DMS53 treated with DMSO at 0.1 percent for 48 hours (cell line): Measurements from ENCODE around the gene XK.
"Not testable (repeated sequence)": the region's sequence is repeated elsewhere in the genome, so short reads cannot be mapped to it uniquely, and the experiment has no call there.

Experiments
- DNase-seq: peaks from one replicate; lab custom pipeline; 2025; ENCODE audit not compliant: unreplicated experiment; lab: John Stamatoyannopoulos, UW

Gene XK

GRCh38 chrX:37685381-37686359 is at the start of gene XK:
Gene XK (plus strand): TSS chrX:37685791. CDS start chrX:37685962, 171 bp downstream.
- DNase-seq, result peak; percentile 26

GRCh38 chrX:37638047-37638446 is 47.5 kb upstream of the XK start:
- no peak for DNase-seq

GRCh38 chrX:37640142-37640541 is 45.4 kb upstream of the XK start:
- DNase-seq, result no peak

GRCh38 chrX:37641859-37642258 is 43.7 kb upstream of the XK start:
- DNase-seq, result no peak

GRCh38 chrX:37644381-37645305 is 40.9 kb upstream of the XK start:
- no peak for DNase-seq

- DNase-seq, result no peak
Observed at GRCh38 chrX:37646254-37646653, 39.3 kb upstream of the XK start.

- not testable (repeated sequence) for DNase-seq
Observed at GRCh38 chrX:37650879-37651278, 34.7 kb upstream of the XK start.

- no peak for DNase-seq
Observed at GRCh38 chrX:37651921-37652452, 33.6 kb upstream of the XK start.

GRCh38 chrX:37652589-37653231 is 32.9 kb upstream of the XK start:
- no peak for DNase-seq

GRCh38 chrX:37653397-37654085 is 32.0 kb upstream of the XK start:
- DNase-seq, result no peak

- no peak for DNase-seq
Observed at GRCh38 chrX:37658343-37659030, 27.1 kb upstream of the XK start.

- no peak for DNase-seq
Observed at GRCh38 chrX:37659047-37659446, 26.5 kb upstream of the XK start.

GRCh38 chrX:37662181-37662580 is 23.4 kb upstream of the XK start:
- no peak for DNase-seq

- DNase-seq, result no peak
Observed at GRCh38 chrX:37666516-37666915, 19.1 kb upstream of the XK start.

GRCh38 chrX:37667141-37667540 is 18.4 kb upstream of the XK start:
- DNase-seq, result no peak

GRCh38 chrX:37672563-37672962 is 13.0 kb upstream of the XK start:
- no peak for DNase-seq

GRCh38 chrX:37676811-37677210 is 8.8 kb upstream of the XK start:
- no peak for DNase-seq

GRCh38 chrX:37677243-37677642 is 8.3 kb upstream of the XK start:
- no peak for DNase-seq

GRCh38 chrX:37677765-37678164 is 7.8 kb upstream of the XK start:
- DNase-seq, result no peak

- DNase-seq, result no peak
Observed at GRCh38 chrX:37678574-37678973, 7.0 kb upstream of the XK start.
